Activated CD4-positive, alpha-beta T cell treated with anti-CD3 and anti-CD28 coated beads for 1 hour (primary cell): ENCODE data around the gene TSC2.
"Not testable (repeated sequence)": the region's sequence is repeated elsewhere in the genome, so short reads cannot be mapped to it uniquely, and the experiment has no call there.

Source experiments
- DNase-seq: peaks from one replicate; pipeline ENCODE4 v3.0.0-alpha.2; 2020

TSC2 gene

DNA sequence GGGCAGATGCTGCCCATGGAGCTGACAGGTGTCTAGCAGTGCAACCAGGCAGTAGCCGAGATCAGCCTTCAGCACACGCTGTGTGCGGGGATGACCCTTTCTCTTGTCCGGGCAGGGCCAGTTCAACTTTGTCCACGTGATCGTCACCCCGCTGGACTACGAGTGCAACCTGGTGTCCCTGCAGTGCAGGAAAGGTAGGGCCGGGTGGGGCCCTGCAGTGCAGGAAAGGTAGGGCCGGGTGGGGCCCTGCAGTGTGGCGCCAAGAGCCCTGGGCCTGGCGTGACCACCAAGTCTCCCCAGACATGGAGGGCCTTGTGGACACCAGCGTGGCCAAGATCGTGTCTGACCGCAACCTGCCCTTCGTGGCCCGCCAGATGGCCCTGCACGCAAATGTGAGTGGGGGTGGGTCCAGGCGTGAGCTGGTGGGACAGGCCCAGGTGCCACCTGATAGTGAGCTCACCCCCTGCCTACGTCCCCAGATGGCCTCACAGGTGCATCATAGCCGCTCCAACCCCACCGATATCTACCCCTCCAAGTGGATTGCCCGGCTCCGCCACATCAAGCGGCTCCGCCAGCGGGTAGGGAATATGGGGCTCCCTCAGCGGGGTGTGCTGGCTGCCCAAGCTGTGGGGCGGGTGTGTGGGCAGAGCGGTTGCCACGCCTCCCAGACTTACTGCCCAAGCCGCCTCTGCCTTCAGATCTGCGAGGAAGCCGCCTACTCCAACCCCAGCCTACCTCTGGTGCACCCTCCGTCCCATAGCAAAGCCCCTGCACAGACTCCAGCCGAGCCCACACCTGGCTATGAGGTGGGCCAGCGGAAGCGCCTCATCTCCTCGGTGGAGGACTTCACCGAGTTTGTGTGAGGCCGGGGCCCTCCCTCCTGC lies 40.2 kb downstream of the TSC2 start:
- DNase-seq: no peak

DNA sequence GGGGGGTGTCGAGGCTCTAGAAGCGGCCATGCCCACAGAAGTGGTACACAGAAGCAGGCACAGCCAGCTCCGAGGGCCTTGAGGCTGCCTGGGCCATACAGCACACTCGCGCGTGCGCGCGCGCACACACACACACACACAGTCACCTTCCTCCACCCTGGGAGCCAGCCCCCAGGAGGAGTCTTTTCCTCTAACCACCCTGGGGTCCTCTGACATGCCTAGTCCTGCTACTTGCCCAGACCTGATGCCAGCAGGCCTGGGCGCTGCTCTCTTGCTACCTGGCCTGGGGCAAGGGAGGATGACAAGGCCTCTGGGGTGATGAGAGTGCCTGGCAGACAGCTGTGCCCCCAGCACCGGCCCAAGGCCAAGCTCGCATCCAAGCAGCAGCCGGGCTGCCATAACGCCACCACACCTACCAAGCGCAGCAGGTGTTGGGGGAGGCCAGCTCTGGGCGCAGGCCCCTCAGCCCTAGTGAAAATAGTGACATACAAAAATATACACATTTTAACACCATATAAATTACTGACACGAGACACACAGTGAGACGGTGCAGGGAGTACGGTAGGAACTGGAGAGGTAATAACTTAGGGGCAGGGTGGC lies 41.1 kb downstream of the TSC2 start:
- no peak for DNase-seq

DNA sequence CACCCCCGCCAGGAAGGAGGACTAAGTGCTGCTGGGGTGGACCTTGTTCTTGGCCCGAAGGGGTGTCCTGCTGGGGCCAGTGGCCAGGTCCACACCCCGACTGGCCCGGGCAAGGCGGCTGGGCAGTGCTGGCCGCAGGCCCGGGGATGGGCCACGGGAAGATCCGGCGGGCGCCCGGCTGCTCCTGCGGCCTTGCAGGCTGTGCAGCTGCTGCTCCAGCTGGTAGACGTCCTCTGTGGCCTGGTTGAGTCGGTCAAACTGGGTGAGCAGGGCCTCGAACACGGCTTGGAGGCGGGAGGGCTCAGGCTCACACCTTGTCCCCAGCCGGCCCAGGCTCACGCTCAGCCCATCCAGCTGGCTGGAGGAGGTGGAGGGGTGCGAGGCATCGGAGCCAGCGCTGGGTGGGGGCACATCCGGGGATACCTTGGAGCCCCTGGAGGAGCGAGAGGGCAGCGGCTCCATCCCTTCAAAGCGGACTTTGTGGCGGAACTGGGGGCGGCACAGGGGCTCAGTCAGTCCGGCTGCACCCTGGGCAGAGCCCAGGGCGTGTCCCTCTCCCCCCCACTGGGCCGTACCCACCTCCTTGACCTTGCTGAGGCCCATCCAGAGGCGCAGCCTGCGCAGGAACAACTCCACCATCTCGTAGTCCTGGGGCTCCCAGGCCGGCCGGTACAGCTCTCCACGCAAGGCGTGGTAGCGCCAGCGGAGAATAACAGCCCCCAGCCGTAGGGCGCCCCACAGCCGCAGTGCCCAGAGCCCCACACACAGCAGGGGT lies 42.1 kb downstream of the TSC2 start:
- no peak for DNase-seq

DNA sequence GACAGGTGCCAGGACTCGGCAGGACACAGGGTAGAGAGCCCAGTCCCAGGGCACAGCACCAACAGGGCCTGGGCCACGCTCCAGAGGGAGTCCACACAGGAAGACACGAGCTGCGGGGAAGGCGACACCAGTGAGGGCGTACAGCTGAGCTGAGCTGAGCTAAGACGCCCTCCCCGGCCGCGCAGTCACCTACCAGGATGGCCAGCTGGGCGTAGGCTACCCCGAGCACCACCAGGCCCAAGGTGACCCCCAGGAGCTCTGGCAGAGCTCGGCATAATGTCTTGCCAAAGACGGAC lies 42.6 kb downstream of the TSC2 start:
- DNase-seq: no peak

DNA sequence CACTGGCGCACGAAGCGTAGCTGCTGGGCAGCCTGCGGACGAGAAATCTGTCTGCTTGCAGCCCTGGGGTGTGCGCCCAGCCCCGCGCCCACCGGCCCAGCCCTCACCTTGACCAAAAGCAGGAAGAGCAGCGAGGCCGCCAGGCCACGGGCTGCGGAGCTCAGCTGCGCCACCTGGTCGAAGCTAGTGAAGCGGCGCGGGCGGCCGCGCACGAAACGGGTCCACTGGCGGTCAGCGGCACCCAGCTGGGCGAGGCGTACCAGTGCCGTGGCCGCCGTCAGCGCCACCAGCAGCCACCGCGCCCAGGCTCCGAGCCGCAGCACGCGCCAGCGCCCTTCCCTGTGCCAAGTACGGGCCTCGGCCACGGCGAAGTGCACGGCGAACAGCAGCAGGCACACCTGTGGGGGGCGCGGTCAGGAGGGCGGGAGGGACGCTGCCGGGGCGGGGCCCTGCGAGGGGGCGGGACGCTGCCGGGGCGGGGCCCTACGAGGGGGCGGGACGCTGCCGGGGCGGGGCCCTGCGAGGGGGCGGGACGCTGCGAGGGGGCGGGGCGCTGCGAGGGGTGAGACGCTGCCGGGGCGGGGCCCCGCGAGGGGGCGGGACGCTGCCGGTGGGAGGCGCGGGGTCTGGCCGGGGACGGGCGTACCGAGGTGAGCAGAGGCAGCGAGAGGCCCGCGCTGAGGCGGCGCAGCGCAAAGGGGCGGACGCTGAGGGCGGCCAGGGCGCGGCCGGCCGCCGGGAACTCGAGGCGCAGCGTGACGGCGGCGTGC lies 43.2 kb downstream of the TSC2 start:
- no peak for DNase-seq

DNA sequence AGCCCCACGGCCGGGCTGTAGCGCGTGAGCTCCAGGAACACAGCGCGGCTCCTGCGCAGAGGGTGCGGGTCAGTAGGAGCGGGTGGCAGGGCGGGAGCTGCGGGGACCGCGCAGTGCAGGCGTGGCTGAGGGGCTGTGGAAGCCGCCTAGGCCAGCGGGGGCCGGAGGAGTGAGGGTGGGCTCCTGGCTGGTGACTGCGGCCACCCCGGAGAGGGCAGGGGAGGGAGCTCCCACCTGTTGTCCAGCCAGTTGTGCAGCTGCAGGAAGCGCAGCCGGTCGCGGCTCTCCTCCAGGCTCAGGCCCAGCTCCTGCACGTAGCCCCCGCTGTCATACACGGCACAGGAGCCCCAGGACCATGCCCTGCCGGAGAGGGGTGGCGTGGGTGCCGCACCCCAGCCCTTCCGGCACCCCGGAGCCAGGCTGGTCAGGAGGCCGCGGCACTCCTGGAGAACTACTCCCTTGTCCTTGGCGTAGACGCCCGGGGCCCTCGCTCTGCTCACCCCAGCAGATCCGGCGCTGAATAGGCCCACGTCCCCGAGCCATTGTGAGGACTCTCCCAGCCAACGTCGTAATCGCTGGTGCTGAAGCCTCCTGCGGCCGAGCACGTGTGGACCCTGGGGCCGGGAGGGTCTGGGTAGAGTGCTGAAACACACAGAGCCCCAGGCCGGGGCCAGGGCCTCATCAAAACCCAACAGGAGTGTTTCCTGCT lies 43.9 kb downstream of the TSC2 start:
- no peak for DNase-seq

DNA sequence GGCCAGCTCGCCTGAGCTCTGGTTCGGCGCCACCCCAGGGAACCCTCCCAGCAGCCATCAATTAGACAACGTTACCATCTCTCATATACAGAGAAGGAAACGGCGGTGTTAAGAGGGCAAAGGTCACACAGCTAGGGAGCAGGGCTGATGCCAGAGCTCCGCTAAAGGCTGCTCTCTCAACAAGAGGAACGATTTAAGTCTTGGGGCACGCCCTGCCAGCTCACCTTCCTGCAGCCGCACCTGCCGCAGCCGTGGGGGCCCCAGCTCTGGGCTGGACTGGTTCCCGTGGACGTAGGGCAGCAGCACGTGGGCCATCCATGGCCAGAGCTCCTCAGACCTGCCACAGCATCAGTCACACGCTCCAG lies 44.5 kb downstream of the TSC2 start:
- no peak for DNase-seq

DNA sequence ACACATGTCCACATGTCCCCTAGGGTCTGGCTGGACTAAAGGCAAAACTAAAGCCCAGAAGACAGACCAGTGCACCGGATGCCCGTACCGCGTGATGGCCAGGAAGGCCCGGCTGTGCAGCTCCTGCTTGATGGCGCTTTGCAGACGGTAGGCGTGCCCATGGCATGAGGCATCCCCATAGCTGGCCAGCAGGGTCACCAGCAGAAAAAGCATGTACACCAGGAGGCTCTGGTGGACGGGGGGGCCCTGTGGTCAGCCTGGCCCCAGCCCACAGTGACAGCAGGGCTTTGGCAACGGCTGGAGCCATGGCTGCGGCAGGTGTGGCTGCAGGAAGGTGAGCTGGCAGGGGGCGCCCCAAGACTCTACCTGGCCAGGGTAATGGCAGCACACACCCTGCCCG lies 45.1 kb downstream of the TSC2 start:
- DNase-seq: no peak

DNA sequence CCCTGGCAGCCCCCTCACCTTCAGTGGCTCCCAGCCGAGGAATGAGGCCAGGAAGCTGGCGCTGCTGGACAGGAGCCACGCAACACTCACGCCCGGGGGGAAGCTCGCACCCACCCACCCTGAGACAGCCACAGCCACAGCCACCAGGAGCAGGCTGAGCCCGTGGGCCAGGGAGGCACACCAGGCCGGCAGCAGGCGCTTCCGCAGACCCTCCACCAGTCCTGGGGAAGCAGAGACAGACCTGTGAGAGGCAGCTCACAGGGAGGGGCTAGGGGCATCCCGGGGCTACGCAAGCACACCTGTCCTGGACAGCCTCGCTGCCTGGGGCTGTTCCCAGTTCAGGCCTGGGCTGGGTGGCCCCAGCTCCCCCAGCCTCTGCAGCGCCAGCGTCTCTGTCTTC lies 46.0 kb downstream of the TSC2 start:
- DNase-seq: no peak

DNA sequence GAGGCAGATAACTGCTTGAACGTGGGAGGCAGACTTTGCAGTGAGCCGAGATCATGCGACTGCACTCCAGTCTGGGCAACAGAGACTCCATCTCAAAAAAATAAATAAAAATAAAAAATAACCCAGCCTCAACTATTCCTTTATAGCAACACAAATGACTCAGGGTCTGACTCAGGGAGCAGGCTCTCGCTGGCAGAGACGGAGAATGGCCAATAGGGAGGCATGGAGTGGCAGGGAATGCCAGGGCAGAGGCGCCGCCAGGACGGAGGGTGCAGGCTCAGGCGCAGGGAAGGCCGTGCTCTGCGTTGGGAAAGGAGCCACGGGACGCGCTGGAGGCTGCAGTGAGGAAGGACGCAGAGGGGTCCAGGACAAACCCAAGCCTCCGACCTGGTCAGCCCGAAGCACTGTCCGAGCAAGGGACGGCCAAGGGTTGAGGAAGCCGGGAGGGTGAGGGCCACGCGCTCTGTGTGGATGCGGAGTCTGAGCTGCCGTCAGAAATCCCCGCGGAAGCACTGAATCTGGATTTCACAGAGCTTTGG lies 47.6 kb downstream of the TSC2 start:
- DNase-seq: no peak

DNA sequence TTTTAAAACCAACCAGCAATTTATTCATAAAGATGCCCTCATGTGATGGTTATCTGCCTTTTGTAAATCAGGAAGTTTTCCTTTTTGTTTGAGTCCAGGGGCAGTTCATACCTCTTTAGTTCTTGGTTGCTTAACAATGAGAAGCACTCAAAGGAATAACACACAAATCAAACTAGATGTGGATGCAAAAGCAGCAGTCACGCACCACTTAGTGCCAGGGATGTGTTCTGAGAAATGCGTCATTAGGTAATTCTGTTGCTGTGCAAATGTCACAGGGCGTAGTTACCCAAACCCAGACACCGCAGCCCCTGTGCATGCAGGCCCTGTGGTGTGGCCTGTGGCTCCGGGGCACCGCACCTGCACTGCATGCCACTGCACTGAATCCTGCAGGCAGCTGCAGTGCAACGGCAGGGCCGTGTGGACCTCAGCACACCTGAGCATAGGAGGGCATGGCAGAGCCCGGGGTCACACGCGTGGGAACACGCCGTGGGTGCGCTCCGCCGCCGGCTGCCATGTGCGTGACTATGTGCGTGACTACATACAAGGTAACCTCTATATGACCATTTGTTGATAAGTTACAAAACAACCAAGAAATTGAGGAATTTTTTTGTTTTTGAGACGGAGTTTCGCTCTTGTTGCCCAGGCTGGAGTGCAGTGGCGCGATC lies 48.3 kb downstream of the TSC2 start:
- no peak for DNase-seq

DNA sequence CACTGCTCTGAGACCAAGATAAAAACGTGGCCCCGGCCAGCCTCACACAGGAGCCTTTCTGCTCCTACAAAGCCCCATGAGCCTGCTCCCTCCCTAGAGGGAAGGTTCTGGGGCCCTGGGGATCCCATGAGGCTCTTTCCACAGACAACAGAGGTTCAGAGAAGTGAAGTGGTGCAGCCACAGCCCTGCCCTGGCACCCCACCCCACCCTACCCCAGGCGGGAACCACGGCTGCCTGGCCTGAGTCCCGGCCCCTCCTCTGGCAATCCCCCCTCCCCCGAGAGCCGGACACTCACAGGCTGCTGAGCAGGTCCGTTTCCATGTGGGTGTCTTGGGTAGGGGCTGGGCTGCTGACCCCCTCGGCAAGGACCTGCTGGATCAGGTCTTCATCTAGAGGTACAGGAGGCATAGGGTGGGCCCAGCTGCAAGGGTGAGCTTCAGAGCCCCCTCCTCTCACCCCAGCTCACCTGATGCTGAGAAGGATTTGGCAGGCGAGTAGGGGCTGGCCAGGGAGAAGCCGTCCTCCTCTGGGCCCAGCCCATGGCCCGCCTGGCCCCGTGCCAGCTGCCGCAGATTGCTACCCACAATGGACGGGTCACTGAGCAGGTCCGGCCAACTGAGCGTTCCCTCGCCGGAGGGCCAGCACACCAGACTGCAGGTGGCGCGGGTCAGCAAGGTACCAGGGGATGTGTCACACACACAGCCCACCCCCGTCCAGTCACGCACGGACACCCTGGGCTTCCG lies 49.2 kb downstream of the TSC2 start:
- no peak for DNase-seq

DNA sequence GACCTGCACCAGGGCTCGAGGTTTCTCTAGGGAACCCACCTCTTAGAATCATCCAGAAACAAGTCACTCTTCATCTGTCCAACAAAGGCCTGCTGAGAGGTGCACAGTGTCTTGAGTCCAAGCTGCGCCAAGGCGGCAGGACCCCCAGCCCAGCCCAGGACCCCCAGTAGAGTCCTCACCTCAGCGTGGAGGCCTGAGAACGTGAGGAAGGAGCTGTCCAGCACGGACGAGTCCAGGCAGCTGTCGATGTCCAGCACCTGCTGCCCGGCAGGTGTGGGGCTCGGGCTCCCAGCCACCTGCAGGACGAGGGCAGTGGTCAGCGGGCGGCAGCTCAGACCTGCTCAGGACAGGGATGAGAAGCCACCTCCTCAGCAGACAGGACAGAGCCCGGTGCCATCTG lies 49.9 kb downstream of the TSC2 start:
- not testable (repeated sequence) for DNase-seq

DNA sequence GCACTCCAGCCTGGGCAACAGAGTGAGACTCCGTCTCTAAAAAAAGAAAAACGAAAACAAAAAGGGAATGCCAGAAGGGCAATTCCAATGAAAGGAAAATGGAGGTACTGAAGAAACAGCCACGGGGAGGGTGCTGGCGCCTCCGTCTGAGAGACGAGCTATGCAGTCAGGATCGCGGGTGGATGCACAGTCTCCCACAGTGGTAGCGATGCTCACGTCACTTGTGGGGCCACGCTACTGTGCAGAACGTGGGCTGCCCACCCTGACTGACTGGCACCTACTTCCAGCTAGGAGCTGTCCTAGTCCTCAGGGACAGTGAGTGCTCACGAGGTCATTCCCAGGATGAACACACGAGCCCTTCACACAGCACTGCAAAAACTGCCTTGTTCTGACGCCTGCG lies 53.8 kb downstream of the TSC2 start:
- DNase-seq: not testable (repeated sequence)

DNA sequence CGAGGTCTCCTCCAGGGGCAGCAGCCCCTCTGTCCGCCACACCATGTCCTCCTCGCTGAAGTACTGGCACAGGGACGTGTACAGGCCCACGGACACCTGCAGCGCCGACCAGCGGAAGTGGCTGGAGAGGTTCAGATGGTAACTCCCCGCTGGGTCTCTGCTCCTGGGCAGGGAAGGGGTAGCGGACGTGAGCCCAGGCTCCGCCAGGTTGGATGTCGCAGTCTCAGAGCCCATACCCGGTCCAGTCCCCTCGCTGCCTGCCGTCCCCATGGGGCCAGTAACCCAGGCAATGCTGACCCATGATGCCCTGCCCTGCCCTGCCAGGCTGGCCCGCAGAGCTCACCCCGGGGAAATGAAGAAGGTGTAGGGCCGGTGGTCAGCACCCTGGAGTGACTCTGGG lies 54.7 kb downstream of the TSC2 start:
- no peak for DNase-seq

DNA sequence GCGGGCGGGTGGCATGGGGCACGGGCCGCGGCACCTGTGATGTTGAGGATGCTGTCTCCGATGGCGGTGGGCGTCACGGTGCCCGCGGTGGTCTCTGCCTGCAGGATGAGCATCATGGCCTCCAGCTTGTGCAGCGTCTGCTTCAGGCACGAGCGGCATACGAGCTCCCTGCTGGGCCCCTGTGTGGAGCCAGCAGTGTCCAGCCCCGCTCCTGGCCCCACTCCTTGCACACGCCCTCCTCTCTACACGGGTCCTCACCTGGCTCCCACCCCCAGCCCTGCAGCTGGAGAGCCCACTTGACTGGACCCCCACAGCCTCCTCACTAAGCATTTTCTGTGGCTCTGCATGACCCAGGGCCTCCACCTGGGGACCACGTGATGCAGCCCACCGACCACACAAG lies 56.7 kb downstream of the TSC2 start:
- not testable (repeated sequence) for DNase-seq

DNA sequence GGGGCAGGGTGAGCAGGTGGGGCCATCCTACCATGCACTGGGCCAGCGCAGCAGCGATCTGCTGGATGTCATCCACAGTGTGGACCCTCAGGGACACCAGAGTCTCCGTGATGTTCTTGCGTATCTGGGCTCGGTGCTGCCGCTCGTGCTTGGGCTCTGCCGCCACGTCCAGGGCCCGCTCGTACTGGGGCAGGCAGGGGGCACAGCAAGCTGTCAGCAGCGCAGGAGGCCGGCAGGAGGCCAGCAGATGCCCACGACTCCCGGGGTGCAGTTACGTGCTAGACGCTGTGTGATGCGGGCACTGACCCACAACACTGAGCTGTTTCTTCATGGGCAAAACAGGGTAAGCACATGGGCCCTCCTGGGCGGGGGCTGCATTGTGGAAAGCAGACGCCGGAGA lies 57.5 kb downstream of the TSC2 start:
- not testable (repeated sequence) for DNase-seq

DNA sequence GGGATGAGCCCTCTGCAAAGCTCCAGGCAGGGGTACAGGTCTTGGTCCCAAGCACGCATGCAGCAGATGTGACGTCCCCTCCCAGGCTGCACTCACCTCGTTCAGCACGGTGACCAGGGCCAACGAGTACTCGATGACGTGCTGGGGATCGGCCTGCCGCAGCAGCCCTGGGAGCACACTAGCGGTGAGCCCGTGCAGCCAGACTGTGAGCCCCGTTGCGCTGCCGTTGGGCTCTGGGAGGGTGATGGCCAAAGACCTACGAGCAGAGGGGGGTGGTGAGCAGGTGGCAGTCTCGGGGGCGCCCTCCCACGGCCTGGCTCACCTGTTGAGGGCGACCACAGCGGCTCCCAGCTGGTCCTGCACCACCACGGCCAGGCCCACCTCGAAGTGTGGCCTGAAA lies 58.0 kb downstream of the TSC2 start:
- DNase-seq: not testable (repeated sequence)

DNA sequence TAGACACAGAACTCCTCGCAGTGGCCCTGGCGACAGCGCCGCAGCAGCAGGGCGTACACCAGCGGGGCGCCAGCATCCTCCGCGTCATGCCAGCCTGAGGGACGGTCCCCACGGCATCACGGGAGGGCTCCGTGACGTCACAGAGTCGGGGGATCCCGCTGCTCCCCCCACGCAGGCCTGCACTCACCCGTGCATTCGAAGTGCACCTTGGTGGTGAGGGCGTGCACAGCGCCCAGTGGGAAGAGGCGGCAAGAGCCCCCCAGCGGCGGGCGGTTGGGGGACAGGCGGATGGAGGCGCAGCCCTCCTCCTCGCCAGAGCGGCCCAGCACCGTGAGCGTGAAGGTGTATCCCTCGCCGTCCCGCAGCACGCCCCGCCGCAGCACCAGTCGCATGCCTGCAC lies 58.4 kb downstream of the TSC2 start:
- DNase-seq: not testable (repeated sequence)

DNA sequence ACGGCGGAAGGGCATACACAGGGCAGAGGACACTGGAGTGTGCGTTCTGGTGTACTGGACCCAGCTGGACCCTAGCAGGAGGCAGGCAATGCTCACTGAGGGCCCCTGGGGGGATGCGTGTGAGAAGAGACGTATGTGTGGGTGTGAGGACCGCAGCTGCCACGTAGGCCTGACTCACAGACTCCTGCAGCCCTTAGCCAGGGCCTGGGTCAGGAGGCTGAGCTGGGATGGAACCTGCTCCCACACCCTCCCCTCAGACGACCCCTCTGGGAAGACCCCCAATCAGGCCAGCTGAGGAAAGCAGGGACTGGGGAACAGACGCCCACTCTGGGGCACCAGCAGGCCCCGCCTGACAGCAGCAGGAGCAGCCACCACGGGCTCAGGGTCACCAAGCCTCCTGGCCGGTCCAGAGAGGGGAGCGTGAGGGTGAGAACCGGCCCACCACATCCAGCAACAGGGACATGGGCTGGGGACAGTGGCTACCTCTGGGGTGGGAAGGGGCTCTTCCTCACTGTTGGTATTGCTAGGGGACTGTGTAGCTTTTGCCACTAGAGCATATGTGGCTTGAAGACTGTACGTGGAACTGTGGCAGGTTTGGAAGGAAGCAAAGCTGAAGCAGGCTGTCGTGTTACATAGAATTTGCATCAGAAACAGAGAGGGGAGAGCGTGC lies 59.5 kb downstream of the TSC2 start:
- not testable (repeated sequence) for DNase-seq

DNA sequence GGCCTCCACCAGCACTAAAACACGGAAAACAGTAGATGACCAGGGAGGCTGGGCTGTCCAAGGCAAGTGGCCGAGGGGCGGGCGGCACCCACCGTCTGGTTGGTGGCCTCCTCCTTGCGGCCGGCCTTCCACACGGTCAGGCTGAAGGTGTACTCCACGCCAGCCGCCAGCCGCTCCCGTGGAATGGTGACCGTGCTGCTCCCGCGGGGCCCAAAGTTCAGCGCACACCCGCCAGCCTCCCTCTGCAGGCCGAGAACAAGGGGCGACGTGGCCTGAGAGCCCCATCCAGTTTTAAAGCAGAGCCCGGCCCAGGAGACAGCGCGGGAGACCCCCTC lies 60.0 kb downstream of the TSC2 start:
- not testable (repeated sequence) for DNase-seq
